Fibroblast of lung (primary cell): ENCODE data around the gene AIPL1.

Experiments
- EZH2 ChIP-seq: IDR thresholded peaks from 2 replicates; pipeline ENCODE4 v1.5.1; 2012; ENCODE audit warnings: low read length, control low read depth, mild to moderate bottlenecking; ENCODE audit errors: missing control alignments
- TF ChIP-seq, protein P1 (sequence below), 2 donors: IDR thresholded peaks in 1 of 2; conservative IDR thresholded peaks in 1 of 2; 1 replicate in 1 of 2; 2 replicates in 1 of 2; pipeline ENCODE4 v1.5.1; 2011 to 2012; ENCODE audit warnings: low read length in 2 of 2, control low read depth in 1 of 2, inconsistent platforms in 1 of 2, low read depth in 1 of 2, mild to moderate bottlenecking in 1 of 2

DNA sequence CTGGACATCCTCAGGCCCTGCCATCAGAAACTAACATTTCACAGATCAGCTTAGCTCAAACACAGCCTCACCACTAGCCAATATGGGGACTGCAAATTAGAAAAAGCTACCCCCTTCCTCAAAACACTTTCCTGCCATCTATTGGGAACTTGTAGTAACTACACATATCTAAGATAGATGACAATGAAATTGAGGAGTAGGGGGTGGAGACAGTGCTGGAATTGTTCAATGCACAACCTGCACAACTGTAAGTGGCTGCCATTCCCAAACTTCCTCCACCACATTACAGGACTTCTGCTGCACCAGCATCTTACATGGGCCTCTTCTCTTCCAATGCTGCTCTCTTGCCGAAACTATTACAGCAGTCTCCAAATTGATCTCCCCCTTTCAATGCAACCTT, 21.9 kb downstream of the AIPL1 start:
- TF ChIP-seq, protein P1, sequence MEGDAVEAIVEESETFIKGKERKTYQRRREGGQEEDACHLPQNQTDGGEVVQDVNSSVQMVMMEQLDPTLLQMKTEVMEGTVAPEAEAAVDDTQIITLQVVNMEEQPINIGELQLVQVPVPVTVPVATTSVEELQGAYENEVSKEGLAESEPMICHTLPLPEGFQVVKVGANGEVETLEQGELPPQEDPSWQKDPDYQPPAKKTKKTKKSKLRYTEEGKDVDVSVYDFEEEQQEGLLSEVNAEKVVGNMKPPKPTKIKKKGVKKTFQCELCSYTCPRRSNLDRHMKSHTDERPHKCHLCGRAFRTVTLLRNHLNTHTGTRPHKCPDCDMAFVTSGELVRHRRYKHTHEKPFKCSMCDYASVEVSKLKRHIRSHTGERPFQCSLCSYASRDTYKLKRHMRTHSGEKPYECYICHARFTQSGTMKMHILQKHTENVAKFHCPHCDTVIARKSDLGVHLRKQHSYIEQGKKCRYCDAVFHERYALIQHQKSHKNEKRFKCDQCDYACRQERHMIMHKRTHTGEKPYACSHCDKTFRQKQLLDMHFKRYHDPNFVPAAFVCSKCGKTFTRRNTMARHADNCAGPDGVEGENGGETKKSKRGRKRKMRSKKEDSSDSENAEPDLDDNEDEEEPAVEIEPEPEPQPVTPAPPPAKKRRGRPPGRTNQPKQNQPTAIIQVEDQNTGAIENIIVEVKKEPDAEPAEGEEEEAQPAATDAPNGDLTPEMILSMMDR (conservative IDR thresholded peaks at IDR 0.05 in 1 of 2, IDR thresholded peaks at IDR 0.05 in 1 of 2; ENCODE audit: low read depth in 1 of 2, low read length in 2 of 2) = peak; percentile 44 to 55
- no peak for TF ChIP-seq EZH2
